ENCODE measurements around the gene CHMP4B.
A peak's percentile ranks its signal among the peaks of the same experiment; 100 is the strongest.

Gene CHMP4B

DNA sequence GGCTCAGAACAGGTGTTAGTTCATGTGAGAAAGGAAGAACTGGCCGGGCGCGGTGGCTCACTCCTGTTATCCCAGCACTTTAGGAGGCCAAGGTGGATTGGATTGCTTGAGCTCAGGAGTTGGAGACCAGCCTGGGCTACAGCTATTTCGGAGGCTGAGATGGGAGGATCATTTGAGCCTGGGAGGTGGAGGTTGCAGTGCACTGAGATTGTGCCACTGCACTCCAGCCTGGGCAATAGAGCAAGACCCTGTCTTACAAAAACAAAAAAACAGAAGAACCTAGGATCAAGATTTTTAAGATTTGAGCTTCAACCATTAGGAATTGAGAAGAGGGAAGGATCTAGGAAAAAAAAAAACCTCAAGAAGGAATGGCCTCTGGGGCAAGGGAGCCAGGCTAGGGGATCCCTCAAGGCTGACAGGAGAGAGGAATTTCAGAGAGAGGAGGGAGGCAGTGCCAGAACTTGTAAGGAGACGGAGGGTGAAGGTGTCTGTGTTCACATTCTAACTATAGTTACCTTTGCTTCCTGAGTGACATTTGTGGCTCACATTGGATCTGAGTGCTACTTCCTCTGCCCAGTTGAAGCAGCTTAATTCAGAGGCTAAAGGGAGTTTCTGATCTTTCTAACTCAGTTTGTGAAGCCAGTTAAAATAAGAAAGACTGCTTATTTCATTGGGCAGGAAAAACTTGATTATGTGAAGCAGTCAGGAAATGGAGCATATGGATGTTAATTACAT lies 26.1 kb downstream of the CHMP4B start:
- H3K4me3 ChIP-seq (ENCODE audit: low read length) = no peak overlapping the region
- no peak for DNase-seq (ENCODE audit: low read depth)
- TF ChIP-seq, protein P1, sequence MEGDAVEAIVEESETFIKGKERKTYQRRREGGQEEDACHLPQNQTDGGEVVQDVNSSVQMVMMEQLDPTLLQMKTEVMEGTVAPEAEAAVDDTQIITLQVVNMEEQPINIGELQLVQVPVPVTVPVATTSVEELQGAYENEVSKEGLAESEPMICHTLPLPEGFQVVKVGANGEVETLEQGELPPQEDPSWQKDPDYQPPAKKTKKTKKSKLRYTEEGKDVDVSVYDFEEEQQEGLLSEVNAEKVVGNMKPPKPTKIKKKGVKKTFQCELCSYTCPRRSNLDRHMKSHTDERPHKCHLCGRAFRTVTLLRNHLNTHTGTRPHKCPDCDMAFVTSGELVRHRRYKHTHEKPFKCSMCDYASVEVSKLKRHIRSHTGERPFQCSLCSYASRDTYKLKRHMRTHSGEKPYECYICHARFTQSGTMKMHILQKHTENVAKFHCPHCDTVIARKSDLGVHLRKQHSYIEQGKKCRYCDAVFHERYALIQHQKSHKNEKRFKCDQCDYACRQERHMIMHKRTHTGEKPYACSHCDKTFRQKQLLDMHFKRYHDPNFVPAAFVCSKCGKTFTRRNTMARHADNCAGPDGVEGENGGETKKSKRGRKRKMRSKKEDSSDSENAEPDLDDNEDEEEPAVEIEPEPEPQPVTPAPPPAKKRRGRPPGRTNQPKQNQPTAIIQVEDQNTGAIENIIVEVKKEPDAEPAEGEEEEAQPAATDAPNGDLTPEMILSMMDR (conservative IDR thresholded peaks at IDR 0.05; ENCODE audit: low read depth, low read length) = no peak

DNA sequence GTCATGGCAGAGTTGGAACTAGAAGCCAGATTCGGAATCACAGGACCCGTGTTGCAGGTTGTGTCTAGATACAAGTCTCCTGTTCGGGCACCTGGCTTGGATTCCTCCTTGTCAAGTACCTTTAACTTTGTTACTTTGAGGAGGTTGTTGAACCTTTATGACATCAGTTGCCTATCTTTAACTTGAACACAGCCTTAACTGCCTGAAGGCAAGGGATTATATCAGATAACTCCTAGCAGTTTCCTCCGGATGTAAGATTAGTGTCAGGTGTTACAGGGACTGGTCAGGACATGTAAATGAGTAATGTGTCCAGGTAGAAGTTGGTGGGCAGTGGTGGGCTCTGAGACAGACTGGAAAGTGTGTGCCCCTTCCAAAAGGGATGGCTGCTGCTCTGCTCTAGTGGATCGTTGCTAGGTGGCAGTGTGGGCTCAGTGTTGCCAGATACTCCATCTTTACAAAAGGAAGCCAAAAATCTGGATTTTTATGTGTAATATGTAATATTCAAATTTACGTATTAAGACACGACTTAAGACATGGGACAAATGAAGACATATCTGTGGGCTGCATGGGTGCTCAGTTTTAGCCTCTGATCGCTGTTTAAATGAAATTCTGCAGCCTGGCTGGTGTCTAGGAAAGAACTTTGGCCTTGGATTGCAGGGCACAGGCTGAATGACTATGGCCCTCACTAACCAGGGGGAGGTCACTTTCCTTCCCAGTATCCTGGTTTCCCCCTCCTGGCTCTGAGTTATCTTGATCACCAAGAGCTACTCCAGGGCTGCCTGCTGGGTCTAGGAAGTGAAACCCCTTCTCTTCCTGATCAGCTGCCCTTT lies 27.1 kb downstream of the CHMP4B start:
- DNase-seq (ENCODE audit: low read depth) = no peak
- TF ChIP-seq, protein P1 (conservative IDR thresholded peaks at IDR 0.05; ENCODE audit: low read depth, low read length) = peak; percentile 43
- H3K4me3 ChIP-seq (ENCODE audit: low read length) = no peak overlapping the region

DNA sequence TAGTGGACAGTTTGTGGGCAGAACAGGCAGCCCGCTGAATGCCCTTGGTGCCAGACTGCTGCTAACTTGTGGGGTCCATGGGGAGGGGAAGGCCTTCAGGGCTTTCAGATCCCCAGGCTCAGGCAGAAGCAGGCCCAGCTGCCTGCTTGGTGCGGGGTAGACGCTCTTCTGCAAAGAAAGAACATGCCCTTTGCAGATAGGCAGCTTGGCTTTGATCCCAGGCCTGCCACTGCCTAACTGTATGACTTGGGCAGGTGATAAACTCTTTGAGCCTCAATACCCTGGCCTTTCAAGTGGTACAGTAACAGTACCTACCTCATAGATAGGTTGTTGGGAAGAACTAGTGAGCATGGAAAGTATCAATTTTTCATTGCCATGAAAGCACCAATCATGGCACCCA lies 28.4 kb downstream of the CHMP4B start:
- no peak for DNase-seq (ENCODE audit: low read depth)
- no peak overlapping the region for H3K4me3 ChIP-seq (ENCODE audit: low read length)
- TF ChIP-seq, protein P1 (conservative IDR thresholded peaks at IDR 0.05; ENCODE audit: low read depth, low read length) = no peak

DNA sequence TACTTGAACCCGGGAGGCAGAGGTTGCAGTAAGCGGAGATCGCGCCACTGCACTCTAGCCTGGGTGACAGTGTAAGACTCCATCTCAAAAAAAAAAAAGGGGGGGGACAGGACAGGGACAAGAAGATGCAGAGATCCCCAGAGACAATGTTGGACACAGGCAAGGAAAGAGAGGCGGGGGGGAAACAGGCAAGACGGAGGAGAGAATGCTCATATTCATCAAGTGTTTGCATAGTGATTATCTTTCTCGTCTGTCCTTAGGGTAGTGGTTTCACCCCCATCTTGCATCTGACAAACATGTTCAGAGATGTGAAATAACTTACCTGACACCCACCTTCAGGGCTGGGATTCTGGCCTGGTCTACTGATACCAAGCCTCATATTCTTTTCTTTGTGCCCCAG lies 29.0 kb downstream of the CHMP4B start:
- H3K4me3 ChIP-seq (ENCODE audit: low read length) = no peak overlapping the region
- TF ChIP-seq, protein P1 (conservative IDR thresholded peaks at IDR 0.05; ENCODE audit: low read depth, low read length) = no peak
- no peak for DNase-seq (ENCODE audit: low read depth)

DNA sequence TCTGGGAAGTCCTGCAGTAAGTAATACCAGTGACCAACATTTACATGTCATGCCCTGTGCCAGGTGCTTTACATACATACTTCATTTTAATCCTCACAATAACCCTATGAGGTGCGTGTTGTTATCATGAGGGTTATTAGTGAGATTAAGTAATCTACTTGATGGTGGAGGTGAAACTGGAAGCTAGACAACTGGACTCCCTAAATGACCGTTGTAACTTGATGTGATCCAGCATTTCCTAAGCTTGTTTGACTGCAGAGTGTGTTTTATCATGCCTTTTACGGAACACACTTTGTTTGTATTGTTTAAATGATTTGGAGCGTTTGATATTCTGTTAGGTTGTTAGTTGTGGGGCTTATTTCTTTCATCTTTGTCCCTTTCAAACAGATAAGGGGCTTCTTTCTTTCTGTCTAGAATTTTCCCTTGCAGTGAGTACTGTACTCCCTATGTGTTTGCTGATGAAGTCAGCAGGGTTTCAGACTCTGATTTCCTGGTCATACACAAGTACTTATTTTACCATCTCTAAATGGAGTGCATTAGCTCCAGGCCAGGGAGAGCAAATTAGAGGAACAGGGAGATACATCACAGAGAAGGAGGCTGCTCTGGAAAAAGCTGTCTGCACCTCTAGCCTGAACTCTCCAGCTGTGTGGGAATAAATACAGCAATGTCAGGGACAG lies 29.7 kb downstream of the CHMP4B start:
- TF ChIP-seq, protein P1 (conservative IDR thresholded peaks at IDR 0.05; ENCODE audit: low read depth, low read length) = no peak
- no peak for DNase-seq (ENCODE audit: low read depth)
- no peak overlapping the region for H3K4me3 ChIP-seq (ENCODE audit: low read length)

DNA sequence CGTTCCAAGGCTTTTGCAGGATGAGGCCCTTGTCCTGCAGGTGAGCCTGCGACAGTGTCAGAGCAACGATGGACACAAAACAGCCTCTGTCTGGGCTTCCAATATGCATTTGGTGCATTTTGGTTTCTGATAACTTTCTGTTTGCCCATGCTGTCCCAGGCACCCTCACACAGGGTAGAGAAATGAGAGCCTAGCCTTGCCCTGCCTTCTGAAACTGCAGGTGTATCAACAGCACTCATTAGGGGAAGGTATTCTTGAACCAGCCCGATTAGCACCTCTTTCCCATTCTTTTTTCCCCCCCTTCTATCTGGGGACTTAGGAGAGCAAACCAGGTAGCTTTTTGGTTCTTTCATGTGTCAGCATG lies 30.3 kb downstream of the CHMP4B start:
- TF ChIP-seq, protein P1 (conservative IDR thresholded peaks at IDR 0.05; ENCODE audit: low read depth, low read length) = no peak
- no peak overlapping the region for H3K4me3 ChIP-seq (ENCODE audit: low read length)
- DNase-seq (ENCODE audit: low read depth) = no peak

Measured in retinal pigment epithelial cell (primary cell).